MCF 10A (cell line): ENCODE measurements around the gene BRMS1. TPM values are rescaled to one million over a fixed set of nuclear protein-coding genes. Genes with fewer than 3 reads are reported as not detected.

Source experiments
- BruUV-seq: library from RNA; stranded (reverse); fragments of 400-500 nt; replicated peaks from 2 replicates; lab custom pipeline; 2021; lab: Mats Ljungman, UMichigan
- CTCF ChIA-PET: fragments of 300-600 bp; sonication (Branson Sonifier 250); formaldehyde crosslinking; extraction: SDS; loops from one replicate; lab custom pipeline; 2021; ENCODE audit warnings: antibody characterized with exemption, inconsistent platforms; lab: Yijun Ruan, JAX
- POLR2A ChIA-PET: fragments of 300-600, 350-650 bp; sonication (Branson Sonifier 250); formaldehyde crosslinking; extraction: SDS; loops from one replicate; lab custom pipeline; 2020; ENCODE audit warnings: antibody characterized with exemption, inconsistent platforms; lab: Yijun Ruan, JAX
- DNase-seq: peaks from one replicate; pipeline ENCODE4 v3.0.0-alpha.2; 2018; ENCODE audit not compliant: unreplicated experiment
- H3K27ac Mint-ChIP-seq: one replicate; pipeline ENCODE4 v1.8.0; 2022; ENCODE audit warnings: mild to moderate bottlenecking, low read depth, mixed read lengths; ENCODE audit not compliant: unreplicated experiment
- H3K27me3 Mint-ChIP-seq: one replicate; pipeline ENCODE4 v1.8.0; 2022; ENCODE audit warnings: mixed read lengths; ENCODE audit not compliant: insufficient read depth, unreplicated experiment
- H3K36me3 Mint-ChIP-seq: one replicate; pipeline ENCODE4 v1.8.0; 2022; ENCODE audit warnings: mild to moderate bottlenecking, moderate library complexity, mixed read lengths; ENCODE audit not compliant: insufficient read depth, unreplicated experiment
- H3K4me1 Mint-ChIP-seq: one replicate; pipeline ENCODE4 v1.8.0; 2022; ENCODE audit warnings: mixed read lengths; ENCODE audit not compliant: insufficient read depth, unreplicated experiment
- H3K4me3 Mint-ChIP-seq: one replicate; pipeline ENCODE4 v1.8.0; 2022; ENCODE audit warnings: mild to moderate bottlenecking, moderate library complexity, mixed read lengths; ENCODE audit not compliant: unreplicated experiment
- H3K9me3 Mint-ChIP-seq: one replicate; pipeline ENCODE4 v1.8.0; 2022; ENCODE audit warnings: mixed read lengths; ENCODE audit not compliant: unreplicated experiment
- intact Hi-C: fragments of 100-400 bp; cut with micrococcal nuclease; formaldehyde crosslinking; loops from 2 replicates; pipeline ENCODE4 v1.14.1; 2022
- total RNA-seq: library from RNA; stranded (reverse); gene quantifications from 2 replicates; pipeline ENCODE4 v1.2.3, GENCODE V29; 2022
- TF ChIP-seq, protein P1 (sequence below): fragments of 200-600 bp; IDR thresholded peaks from one replicate; pipeline ENCODE4 v1.8.0; 2022; ENCODE audit warnings: antibody characterized with exemption, mild to moderate bottlenecking; ENCODE audit not compliant: unreplicated experiment

BRMS1 gene
- total RNA-seq, 1 experiment from 2014 or later: 55.4 TPM

DNA sequence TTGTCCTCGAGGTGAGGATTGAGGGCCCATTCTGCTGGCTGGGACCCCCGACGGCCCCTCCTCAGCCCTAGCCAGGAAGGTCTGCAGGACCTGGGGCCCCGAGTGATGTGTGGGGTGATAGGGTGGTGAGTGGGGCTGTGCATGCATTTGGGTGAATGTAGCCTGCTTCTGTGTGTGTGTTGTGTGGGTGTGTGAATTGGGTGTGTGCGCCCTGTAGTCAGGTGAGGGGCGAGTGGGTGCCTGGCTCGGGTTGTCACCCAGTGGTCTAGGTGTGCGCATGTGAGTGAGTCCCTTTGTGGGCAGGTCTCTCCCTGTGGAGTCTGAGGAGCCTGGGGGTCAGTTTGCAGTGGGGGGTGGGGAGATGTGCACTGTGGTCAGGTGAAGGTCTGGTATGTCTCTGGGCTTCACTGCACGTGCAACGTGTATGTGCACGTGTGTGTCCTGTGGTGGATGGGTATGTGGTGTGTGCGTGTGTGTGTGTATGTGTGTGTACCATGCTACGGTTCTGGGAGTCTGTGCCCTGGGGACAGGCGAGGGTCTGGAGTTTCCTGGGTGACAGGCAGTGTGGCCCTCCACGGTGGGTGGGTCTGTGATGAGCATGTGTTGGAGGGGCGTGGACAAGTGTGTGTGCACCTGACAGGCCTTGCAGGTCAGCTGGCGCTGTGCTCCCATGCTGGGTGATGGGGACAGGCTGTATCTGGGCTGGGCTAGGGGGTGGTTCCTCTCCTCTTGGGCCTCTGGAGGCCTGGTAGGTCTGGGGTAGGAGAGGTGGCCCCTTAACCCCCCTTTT, 52.2 kb downstream of the BRMS1 start:
- peaks cover 7% of the 10 kb centered on the region for H3K36me3 Mint-ChIP-seq
- peaks cover 12% of the 10 kb centered on the region for H3K4me1 Mint-ChIP-seq
- POLR2A ChIA-PET: no interaction called here
- intact Hi-C loops: no loop called here
- CTCF ChIA-PET: no interaction called here
- TF ChIP-seq, protein P1, sequence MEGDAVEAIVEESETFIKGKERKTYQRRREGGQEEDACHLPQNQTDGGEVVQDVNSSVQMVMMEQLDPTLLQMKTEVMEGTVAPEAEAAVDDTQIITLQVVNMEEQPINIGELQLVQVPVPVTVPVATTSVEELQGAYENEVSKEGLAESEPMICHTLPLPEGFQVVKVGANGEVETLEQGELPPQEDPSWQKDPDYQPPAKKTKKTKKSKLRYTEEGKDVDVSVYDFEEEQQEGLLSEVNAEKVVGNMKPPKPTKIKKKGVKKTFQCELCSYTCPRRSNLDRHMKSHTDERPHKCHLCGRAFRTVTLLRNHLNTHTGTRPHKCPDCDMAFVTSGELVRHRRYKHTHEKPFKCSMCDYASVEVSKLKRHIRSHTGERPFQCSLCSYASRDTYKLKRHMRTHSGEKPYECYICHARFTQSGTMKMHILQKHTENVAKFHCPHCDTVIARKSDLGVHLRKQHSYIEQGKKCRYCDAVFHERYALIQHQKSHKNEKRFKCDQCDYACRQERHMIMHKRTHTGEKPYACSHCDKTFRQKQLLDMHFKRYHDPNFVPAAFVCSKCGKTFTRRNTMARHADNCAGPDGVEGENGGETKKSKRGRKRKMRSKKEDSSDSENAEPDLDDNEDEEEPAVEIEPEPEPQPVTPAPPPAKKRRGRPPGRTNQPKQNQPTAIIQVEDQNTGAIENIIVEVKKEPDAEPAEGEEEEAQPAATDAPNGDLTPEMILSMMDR: no peak
- H3K27me3 Mint-ChIP-seq: peaks cover 13% of the 10 kb centered on the region
- H3K9me3 Mint-ChIP-seq: no peaks in the 10 kb centered on the region
- no TSS peak for BruUV-seq
- peak overlapping the region; percentile 2 for H3K4me3 Mint-ChIP-seq
- H3K27ac Mint-ChIP-seq: no peak overlapping the region
- no peak for DNase-seq

- CTCF ChIA-PET: interaction anchor here (1.1 to 1.7 kb wide), 2 partner anchors 8 to 95 kb away, joined by 3 read pairs; no protein-coding TSS in a partner anchor
- Mint-ChIP-seq H3K4me1 (peaks cover 12% of the 10 kb centered on the region), H3K27me3 (peaks cover 13% of the 10 kb centered on the region), H3K36me3 (peaks cover 7% of the 10 kb centered on the region), H3K9me3 (no peaks in the 10 kb centered on the region), H3K27ac (no peak within 1 kb of the TSS), H3K4me3 (peak within 1 kb of the TSS; percentile 90)
- intact Hi-C loops: no loop called here
- POLR2A ChIA-PET: interaction anchor here (1.2 kb wide), 1 partner anchor 10 kb away, joined by 3 read pairs; no protein-coding TSS in a partner anchor
- TF ChIP-seq, protein P1: no peak
- no TSS peak for BruUV-seq
- DNase-seq: no peak
Measured at GRCh38 chr11:66291706-66292542, 53.0 kb downstream of the BRMS1 start, which contains the start of gene TMEM151A. Gene TMEM151A (plus strand): TSS chr11:66291894. CDS start chr11:66292014, 120 bp downstream.

DNA sequence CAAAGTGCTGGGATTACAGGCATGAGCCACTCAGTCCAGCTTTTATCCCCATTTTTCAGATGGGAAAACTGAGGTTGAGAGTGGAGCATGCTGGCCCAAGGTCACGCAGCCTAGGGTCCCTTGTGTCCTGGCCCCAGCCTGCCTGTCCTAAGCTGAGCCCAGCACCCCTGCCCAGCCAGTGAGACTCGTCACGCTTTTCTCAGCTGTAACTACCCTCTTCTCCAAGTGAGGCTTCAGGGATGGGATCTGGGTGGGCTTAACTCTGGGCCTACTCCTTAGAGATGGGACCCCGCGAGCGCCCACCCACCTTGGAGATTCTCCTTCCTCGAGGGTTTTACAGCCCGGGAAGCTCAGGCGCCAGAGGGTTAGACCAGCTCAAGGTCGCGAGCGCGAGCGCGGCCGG, 53.6 kb downstream of the BRMS1 start:
- H3K4me3 Mint-ChIP-seq: peak overlapping the region; percentile 90
- peaks cover 12% of the 10 kb centered on the region for H3K4me1 Mint-ChIP-seq
- H3K9me3 Mint-ChIP-seq: no peaks in the 10 kb centered on the region
- POLR2A ChIA-PET: interaction anchor here (1.2 to 3.1 kb wide), 3 partner anchors 10 to 44 kb away, joined by 3 to 27 read pairs (median 4); partner anchors contain the start of gene RIN1
- peaks cover 7% of the 10 kb centered on the region for H3K36me3 Mint-ChIP-seq
- TF ChIP-seq, protein P1: no peak
- BruUV-seq: no TSS peak
- CTCF ChIA-PET: interaction anchor here (0.7 to 1.7 kb wide), 3 partner anchors 8 to 251 kb away, joined by 3 read pairs; no protein-coding TSS in a partner anchor
- peaks cover 13% of the 10 kb centered on the region for H3K27me3 Mint-ChIP-seq
- intact Hi-C loops: no loop called here
- no peak for DNase-seq
- no peak overlapping the region for H3K27ac Mint-ChIP-seq
